ENCODE results near the gene NPAS2. TPM values are rescaled to one million over a fixed set of nuclear protein-coding genes. Genes with fewer than 3 reads are reported as not detected.
A peak's percentile ranks its signal among the peaks of the same experiment; 100 is the strongest.

Gene NPAS2
- total RNA-seq, 1 experiment from 2014 or later = 20.4 TPM

DNA sequence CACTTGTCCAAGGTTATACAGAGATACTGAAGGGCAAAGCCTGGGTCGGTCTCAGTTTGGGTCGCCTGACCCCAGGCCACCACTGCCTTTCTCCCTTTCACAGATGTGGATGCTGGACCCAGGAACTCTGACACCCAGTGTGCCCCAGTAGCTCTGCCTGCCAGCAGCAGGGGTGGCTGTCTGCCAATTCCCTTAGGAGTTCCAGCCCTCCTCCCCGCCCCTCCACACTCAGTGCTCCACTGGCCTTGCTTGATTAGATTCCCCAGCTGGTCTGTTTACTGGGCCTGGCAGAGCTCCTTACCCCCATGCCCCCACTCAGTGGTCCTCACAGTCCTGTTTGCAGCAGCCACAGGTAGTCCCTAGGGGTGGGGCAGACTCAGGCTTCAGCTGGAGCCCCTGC is 75.5 kb downstream of the NPAS2 start:
- intact Hi-C loops (cut with micrococcal nuclease) = no loop called here

DNA sequence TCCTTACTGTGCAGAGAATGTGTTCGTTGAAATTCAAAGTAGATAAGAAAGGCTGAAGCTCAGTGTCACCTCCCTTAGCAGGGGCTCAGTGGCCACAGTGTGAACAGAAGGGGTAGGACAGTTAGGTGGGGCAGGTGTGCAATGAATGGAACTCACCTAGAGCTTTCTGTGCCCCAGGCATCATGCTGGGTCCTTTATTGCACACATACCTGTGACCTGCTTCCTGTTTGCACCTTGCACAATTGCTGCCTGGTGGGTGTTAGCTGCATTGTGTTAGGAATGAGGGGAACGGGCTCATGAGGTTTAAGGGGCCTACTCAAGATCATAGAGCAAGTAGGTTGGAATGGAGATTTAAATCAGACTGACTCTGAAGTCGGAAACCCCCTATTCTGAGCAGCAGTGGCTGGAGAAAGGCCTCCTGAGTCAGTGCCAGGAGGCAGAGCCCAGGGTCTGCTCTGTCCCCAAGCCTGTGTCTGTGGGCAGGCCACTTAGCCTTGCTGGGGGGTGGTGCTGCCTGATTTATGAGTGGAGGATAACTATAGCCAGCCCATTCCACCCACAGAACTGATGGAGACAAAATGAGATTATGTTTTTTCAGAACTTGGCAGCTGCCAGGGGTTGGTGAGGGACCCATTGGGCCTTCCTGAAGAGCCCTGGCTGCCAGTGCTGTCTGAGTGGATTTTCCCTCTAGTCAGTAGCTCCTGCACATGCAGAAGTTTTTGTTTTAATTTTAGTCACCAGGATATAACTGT is 76.2 kb downstream of the NPAS2 start:
- no peak overlapping the region for H3K9ac ChIP-seq (ENCODE audit: low read length)
- POLR2A ChIA-PET = no interaction called here
- no peak overlapping the region for H3K4me3 ChIP-seq (replicated peaks in 1 of 2; ENCODE audit: low read depth in 1 of 2, low read length in 2 of 2)
- RAD21 ChIA-PET (ENCODE audit: low non-redundant PET in 1 of 2, low total read pairs in 2 of 2, uncharacterized antibody in 2 of 2, unreplicated experiment in 2 of 2) = no interaction called here
- H3K9me2 ChIP-seq (ENCODE audit: insufficient read depth) = no peaks in the 10 kb centered on the region
- H3K79me2 ChIP-seq (ENCODE audit: insufficient read depth, low read length) = no peaks in the 10 kb centered on the region
- H4K20me1 ChIP-seq (ENCODE audit: insufficient read depth) = no peaks in the 10 kb centered on the region
- BruUV-seq (replicated peaks) = no TSS peak
- intact Hi-C loops (cut with micrococcal nuclease) = no loop called here
- no peaks in the 10 kb centered on the region for H3K27me3 ChIP-seq (ENCODE audit: insufficient read depth, low read length)
- peaks cover 48 to 60% of the 10 kb centered on the region in 2 experiments for H3K4me1 ChIP-seq (ENCODE audit: control insufficient read depth in 1 of 2, insufficient read depth in 2 of 2, low read length in 2 of 2)
- H3K27ac ChIP-seq (ENCODE audit: low read depth, low read length) = no peak overlapping the region; the same call in 1 of the 2 replicates
- no peaks in the 10 kb centered on the region; a peak in 1 of 4 replicates for H3K36me3 ChIP-seq (ENCODE audit: control insufficient read depth in 1 of 2, insufficient read depth in 2 of 2, low read length in 2 of 2)
- H3K4me2 ChIP-seq (ENCODE audit: low read length) = 0 out of 2 replicates have a peak overlapping the region, but pooled peaks have one; percentile 17
- TF ChIP-seq EGR1 (IDR thresholded peaks at IDR 0.05; ENCODE audit: low read depth) (no peak), SRF (IDR thresholded peaks at IDR 0.05; ENCODE audit: low read depth) (no peak), POLR2AphosphoS5 (IDR thresholded peaks at IDR 0.05; ENCODE audit: low read depth, low read length) (no peak), SP1 (IDR thresholded peaks at IDR 0.05; ENCODE audit: low read depth) (no peak)
- TF ChIP-seq, protein P1, sequence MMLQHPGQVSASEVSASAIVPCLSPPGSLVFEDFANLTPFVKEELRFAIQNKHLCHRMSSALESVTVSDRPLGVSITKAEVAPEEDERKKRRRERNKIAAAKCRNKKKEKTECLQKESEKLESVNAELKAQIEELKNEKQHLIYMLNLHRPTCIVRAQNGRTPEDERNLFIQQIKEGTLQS (IDR thresholded peaks at IDR 0.05) = no peak
- TF ChIP-seq, protein P2, sequence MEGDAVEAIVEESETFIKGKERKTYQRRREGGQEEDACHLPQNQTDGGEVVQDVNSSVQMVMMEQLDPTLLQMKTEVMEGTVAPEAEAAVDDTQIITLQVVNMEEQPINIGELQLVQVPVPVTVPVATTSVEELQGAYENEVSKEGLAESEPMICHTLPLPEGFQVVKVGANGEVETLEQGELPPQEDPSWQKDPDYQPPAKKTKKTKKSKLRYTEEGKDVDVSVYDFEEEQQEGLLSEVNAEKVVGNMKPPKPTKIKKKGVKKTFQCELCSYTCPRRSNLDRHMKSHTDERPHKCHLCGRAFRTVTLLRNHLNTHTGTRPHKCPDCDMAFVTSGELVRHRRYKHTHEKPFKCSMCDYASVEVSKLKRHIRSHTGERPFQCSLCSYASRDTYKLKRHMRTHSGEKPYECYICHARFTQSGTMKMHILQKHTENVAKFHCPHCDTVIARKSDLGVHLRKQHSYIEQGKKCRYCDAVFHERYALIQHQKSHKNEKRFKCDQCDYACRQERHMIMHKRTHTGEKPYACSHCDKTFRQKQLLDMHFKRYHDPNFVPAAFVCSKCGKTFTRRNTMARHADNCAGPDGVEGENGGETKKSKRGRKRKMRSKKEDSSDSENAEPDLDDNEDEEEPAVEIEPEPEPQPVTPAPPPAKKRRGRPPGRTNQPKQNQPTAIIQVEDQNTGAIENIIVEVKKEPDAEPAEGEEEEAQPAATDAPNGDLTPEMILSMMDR (IDR thresholded peaks at IDR 0.05 in 2 of 3, conservative IDR thresholded peaks at IDR 0.05 in 1 of 3; ENCODE audit: borderline replicate concordance in 1 of 3, insufficient read depth in 1 of 3, low read depth in 2 of 3, low read length in 2 of 3) = no peak
- DNase-seq (ENCODE audit: low read depth, low spot score) (no peak), ATAC-seq (no peak)
- no peak overlapping the region for H2AFZ ChIP-seq (ENCODE audit: low read depth, low read length, poor library complexity, severe bottlenecking)
- CTCF ChIA-PET = no interaction called here
- H3K9me3 ChIP-seq (ENCODE audit: control insufficient read depth in 1 of 2, insufficient read depth in 1 of 2, low read depth in 1 of 2, low read length in 2 of 2) = no peaks in the 10 kb centered on the region

More for the DNA sequence above, 75.5 kb downstream of the NPAS2 start:
- Histone ChIP-seq H3K9me3 (ENCODE audit: control insufficient read depth in 1 of 2, insufficient read depth in 1 of 2, low read depth in 1 of 2, low read length in 2 of 2) (no peaks in the 10 kb centered on the region), H3K4me3 (replicated peaks in 1 of 2; ENCODE audit: low read depth in 1 of 2, low read length in 2 of 2) (no peak overlapping the region), H3K79me2 (ENCODE audit: insufficient read depth, low read length) (no peaks in the 10 kb centered on the region), H3K4me2 (ENCODE audit: low read length) (0 out of 2 replicates have a peak overlapping the region, but pooled peaks have one; percentile 17), H3K27me3 (ENCODE audit: insufficient read depth, low read length) (no peaks in the 10 kb centered on the region), H4K20me1 (ENCODE audit: insufficient read depth) (no peaks in the 10 kb centered on the region), H3K4me1 (ENCODE audit: control insufficient read depth in 1 of 2, insufficient read depth in 2 of 2, low read length in 2 of 2) (peaks cover 45 to 54% of the 10 kb centered on the region in 2 experiments), H3K9ac (ENCODE audit: low read length) (no peak overlapping the region), H2AFZ (ENCODE audit: low read depth, low read length, poor library complexity, severe bottlenecking) (no peak overlapping the region), H3K27ac (ENCODE audit: low read depth, low read length) (no peak overlapping the region; the same call in 1 of the 2 replicates), H3K36me3 (ENCODE audit: control insufficient read depth in 1 of 2, insufficient read depth in 2 of 2, low read length in 2 of 2) (no peaks in the 10 kb centered on the region; a peak in 1 of 4 replicates), H3K9me2 (ENCODE audit: insufficient read depth) (no peaks in the 10 kb centered on the region)
- DNase-seq (ENCODE audit: low read depth, low spot score) (no peak), ATAC-seq (no peak)
- ChIA-PET RAD21 (ENCODE audit: low non-redundant PET in 1 of 2, low total read pairs in 2 of 2, uncharacterized antibody in 2 of 2, unreplicated experiment in 2 of 2) (no interaction called here), CTCF (no interaction called here), POLR2A (no interaction called here)
- TF ChIP-seq, protein P2 (IDR thresholded peaks at IDR 0.05 in 2 of 3, conservative IDR thresholded peaks at IDR 0.05 in 1 of 3; ENCODE audit: borderline replicate concordance in 1 of 3, insufficient read depth in 1 of 3, low read depth in 2 of 3, low read length in 2 of 3) = no peak
- TF ChIP-seq POLR2A (IDR thresholded peaks at IDR 0.05; ENCODE audit: borderline replicate concordance, extremely low read depth, insufficient read depth, insufficient read length) (no peak), CEBPB (IDR thresholded peaks at IDR 0.05; ENCODE audit: low read depth) (no peak)
- BruUV-seq (replicated peaks) = no TSS peak

Measured in HCT116 (cell line).